ENCODE results near the gene AIFM3.

AIFM3 gene

DNA sequence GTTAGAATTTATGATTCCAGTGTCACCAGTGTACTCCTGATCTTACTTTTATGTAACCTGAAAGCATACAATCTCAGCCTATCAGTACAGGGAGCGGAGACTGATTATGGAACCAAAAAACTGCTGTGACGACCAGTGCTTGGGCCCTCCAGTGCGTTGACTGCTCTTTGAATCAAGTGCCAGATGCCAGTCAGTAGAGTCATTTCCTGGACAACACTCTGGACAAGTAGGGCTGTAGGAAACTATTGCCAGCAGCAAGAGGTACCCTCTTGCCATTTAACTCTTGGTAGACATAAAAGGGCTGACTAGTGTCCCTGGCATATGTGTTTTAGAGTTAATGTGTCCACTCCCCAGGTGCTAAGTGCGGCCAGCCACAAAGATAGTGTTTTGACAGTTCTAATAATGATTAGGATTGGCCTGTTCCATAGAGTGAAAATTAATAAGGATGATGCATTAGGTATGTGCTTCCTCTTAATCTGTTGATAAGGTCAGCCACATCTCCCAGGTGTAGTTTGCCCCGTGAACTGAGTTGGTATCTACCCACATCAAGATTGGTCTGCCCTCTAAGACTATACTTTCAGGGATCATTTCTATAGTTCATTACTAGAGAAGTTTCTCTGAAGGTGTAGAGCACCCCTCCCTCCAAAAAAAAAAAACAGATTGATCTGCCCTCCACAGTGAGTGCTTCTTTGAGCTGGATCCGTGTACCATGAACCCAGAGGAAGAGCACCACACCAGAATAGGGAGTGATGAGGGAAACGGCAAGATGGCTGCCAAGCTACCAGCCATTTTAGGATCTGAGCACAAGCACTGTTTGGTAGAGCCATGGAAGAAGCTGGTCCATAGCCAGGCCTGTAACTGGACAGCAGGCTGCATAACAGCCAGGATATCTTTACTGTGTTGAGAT, 20.7 kb upstream of the AIFM3 start:
- Mint-ChIP-seq H3K27me3 (no peaks in the 10 kb centered on the region), H3K4me1 (ENCODE audit: low read depth in 2 of 2) (peaks cover 36 to 51% of the 10 kb centered on the region in 2 donors), H3K4me3 (no peak overlapping the region), H3K27ac (peak overlapping the region; percentile 35 to 72), H3K36me3 (ENCODE audit: insufficient read depth) (peaks cover 35% of the 10 kb centered on the region), H3K9me3 (no peaks in the 10 kb centered on the region)
- no peak for ATAC-seq (replicated peaks)
- DNase-seq, result no peak

DNA sequence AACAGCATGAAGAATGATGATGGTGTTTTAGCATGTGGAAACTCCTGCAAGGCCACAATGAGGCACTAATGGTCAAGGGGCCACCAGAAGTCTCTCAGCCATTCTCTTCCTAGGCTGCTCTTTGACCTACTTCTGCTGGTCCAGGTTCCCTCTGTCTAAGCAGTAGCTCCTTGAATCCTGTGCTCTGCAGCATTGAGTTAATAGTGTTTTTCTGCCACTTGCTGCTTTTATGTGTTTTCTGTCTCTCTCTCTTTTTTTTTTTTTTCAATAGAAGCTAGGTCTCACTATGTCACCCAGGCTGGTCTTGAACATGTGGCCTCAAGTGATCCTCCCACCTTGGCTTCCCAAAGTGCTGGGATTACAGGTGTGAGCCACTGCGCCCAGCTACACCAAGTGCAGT, 20.1 kb upstream of the AIFM3 start:
- peaks cover 42% of the 10 kb centered on the region for H3K36me3 Mint-ChIP-seq (ENCODE audit: insufficient read depth)

DNA sequence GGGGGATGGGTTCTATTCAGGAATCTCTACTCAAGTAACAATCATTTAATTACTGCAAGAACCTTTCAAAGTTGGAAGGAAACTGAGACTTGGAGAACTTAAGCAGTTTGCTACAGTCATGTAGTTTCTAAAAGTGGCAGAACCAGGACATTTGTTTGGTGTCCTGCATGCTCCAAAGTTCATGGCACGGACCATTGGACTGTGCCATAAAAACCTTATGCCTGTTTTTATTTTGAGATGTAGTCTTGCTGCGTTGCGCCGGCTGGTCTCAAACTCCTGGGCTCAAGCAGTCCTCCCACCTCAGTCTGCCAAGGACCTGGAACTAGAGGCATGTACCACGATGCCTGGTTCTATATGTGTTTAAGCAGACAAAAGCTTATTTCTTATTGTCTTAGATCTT, 18.6 kb upstream of the AIFM3 start:
- H3K27me3 Mint-ChIP-seq, result no peaks in the 10 kb centered on the region
- no peak overlapping the region for H3K4me3 Mint-ChIP-seq

More for the DNA sequence above, 20.1 kb upstream of the AIFM3 start:
- peaks cover 33 to 47% of the 10 kb centered on the region in 2 donors for H3K4me1 Mint-ChIP-seq (ENCODE audit: low read depth in 2 of 2)
- ATAC-seq (replicated peaks) (no peak), DNase-seq (no peak)
- H3K4me3 Mint-ChIP-seq, result no peak overlapping the region
- no peaks in the 10 kb centered on the region for H3K27me3 Mint-ChIP-seq
- no peaks in the 10 kb centered on the region for H3K9me3 Mint-ChIP-seq
- peak overlapping the region in 1 of 2 donors; percentile 80 for H3K27ac Mint-ChIP-seq

DNA sequence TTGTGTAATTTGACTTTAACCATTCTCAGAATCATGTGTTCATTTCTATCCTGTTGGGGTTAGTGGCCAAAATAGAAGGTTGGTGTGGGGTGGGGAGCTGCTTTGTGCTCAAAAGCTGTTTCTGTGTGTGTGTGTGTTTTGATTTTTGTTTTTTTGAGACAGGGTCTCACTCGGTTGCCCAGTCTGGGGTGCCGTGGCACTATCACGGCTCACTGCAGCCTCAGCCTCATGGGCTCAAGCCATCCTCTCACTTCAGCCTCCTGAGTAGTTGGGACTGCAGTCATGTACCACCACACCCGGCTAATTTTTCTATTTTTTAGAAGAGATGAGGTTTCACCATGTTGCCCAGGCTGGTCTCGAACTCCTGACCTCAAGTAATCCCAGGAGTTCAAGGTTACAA, 18.1 kb upstream of the AIFM3 start:
- H3K4me3 Mint-ChIP-seq, result no peak overlapping the region
- H3K27me3 Mint-ChIP-seq, result no peaks in the 10 kb centered on the region
- no peak for ATAC-seq (replicated peaks)
- no peak for DNase-seq
- peaks cover 20 to 27% of the 10 kb centered on the region in 2 donors for H3K4me1 Mint-ChIP-seq (ENCODE audit: low read depth in 2 of 2)
- peaks cover 55% of the 10 kb centered on the region for H3K36me3 Mint-ChIP-seq (ENCODE audit: insufficient read depth)
- no peak overlapping the region for H3K27ac Mint-ChIP-seq
- no peaks in the 10 kb centered on the region for H3K9me3 Mint-ChIP-seq

More for the DNA sequence above, 18.6 kb upstream of the AIFM3 start:
- Mint-ChIP-seq H3K36me3 (ENCODE audit: insufficient read depth) (peaks cover 50% of the 10 kb centered on the region), H3K9me3 (no peaks in the 10 kb centered on the region), H3K27ac (no peak overlapping the region), H3K4me1 (ENCODE audit: low read depth in 2 of 2) (peaks cover 25 to 32% of the 10 kb centered on the region in 2 donors)
- no peak for ATAC-seq (replicated peaks)
- no peak for DNase-seq

DNA sequence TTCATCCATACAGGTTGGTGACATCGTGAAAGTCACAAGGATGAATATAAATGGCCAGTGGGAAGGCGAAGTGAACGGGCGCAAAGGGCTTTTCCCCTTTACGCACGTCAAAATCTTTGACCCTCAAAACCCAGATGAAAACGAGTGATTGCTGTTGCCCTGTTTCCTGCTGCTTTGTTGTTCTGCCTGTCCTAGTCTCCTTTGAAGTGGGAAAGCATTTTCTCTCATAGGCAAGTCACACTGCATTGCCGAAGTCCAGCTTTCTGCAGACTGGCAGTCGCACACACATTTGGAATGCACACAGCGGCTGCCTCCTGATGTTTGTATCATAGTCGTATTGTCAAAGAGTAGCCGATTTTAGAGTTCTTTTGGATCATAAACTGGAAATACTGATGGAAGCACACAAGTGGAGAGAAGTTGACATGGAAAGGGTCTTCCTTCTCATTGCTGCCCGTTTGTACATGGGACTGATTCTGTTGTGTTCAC, 17.3 kb upstream of the AIFM3 start:
- no peak overlapping the region for H3K4me3 Mint-ChIP-seq
- no peaks in the 10 kb centered on the region for H3K9me3 Mint-ChIP-seq
- ATAC-seq (replicated peaks) (no peak), DNase-seq (no peak)
- peaks cover 18 to 27% of the 10 kb centered on the region in 2 donors for H3K4me1 Mint-ChIP-seq (ENCODE audit: low read depth in 2 of 2)
- H3K27me3 Mint-ChIP-seq, result no peaks in the 10 kb centered on the region
- peak overlapping the region in 1 of 2 donors; percentile 60 for H3K27ac Mint-ChIP-seq
- H3K36me3 Mint-ChIP-seq (ENCODE audit: insufficient read depth), result peaks cover 60% of the 10 kb centered on the region

DNA sequence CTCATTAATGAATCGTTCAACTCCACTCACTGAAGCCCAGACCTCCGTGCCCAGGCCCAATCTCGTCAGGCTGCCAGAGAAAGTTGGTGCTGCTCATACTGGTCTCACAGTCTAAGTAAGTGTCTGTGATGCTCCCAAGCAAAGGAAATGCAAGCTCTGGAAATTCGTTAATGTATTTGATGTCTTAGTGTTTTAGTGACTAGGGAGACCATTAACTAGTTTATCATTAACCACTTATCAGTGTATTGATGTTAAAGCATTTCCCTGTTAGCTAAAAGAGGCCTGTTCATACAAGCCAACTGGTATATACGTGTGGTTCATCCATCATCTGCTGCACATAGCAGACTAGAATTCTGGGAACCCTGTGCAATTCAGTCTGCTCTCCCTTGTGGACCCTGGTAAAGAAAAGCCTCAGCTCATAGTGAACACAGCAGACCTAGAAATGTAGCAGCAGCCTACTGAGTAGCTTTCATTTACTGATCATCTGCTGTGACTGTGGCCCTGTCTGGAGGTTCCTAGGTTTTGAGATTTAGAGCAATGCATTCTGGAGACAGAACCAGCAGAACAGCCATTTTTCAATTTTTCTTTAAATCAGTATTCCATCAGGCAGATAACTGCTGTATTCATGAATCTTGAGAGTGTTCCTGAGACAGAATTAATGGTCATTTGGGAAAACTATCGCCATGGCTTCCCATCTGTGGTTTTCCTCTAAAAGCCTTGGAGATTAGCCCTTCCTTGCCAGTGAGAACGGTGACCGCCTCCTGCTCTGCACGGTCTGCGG, 15.7 kb upstream of the AIFM3 start:
- no peak overlapping the region for H3K27ac Mint-ChIP-seq

DNA sequence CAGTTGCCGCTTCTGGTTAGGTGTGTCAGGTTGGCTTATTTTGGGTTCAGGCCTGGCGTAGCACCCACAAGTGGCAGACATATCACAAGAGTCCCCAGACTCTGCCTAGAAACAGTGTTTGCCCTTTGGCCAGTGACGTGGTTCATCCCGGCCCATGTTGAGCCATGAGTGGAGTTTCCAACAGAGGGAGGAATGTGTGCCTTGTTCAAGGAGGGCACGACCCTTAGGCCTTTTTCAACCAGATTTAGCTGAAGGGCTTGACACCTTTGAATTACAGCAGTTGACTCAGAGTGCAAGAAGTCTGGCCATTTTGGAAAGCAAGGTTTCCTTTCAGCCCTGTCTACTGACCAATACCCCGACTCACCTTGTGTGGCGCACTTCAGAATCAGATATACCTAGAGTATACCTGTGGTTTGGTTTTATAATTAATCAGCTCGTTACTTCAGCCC, 15.1 kb upstream of the AIFM3 start:
- Mint-ChIP-seq H3K9me3 (no peaks in the 10 kb centered on the region), H3K4me3 (no peak overlapping the region), H3K36me3 (ENCODE audit: insufficient read depth) (peaks cover 59% of the 10 kb centered on the region), H3K4me1 (ENCODE audit: low read depth in 2 of 2) (peaks cover 6 to 10% of the 10 kb centered on the region in 2 donors), H3K27ac (no peak overlapping the region), H3K27me3 (peaks cover 0 to 10% of the 10 kb centered on the region in 2 donors)
- DNase-seq (no peak), ATAC-seq (replicated peaks) (no peak)

More for the DNA sequence above, 15.7 kb upstream of the AIFM3 start:
- Mint-ChIP-seq H3K27me3 (peaks cover 0 to 4% of the 10 kb centered on the region in 2 donors), H3K4me1 (ENCODE audit: low read depth in 2 of 2) (peaks cover 6 to 13% of the 10 kb centered on the region in 2 donors), H3K36me3 (ENCODE audit: insufficient read depth) (peaks cover 56% of the 10 kb centered on the region), H3K9me3 (no peaks in the 10 kb centered on the region), H3K4me3 (no peak overlapping the region)
- DNase-seq, result no peak
- ATAC-seq (replicated peaks), result no peak

DNA sequence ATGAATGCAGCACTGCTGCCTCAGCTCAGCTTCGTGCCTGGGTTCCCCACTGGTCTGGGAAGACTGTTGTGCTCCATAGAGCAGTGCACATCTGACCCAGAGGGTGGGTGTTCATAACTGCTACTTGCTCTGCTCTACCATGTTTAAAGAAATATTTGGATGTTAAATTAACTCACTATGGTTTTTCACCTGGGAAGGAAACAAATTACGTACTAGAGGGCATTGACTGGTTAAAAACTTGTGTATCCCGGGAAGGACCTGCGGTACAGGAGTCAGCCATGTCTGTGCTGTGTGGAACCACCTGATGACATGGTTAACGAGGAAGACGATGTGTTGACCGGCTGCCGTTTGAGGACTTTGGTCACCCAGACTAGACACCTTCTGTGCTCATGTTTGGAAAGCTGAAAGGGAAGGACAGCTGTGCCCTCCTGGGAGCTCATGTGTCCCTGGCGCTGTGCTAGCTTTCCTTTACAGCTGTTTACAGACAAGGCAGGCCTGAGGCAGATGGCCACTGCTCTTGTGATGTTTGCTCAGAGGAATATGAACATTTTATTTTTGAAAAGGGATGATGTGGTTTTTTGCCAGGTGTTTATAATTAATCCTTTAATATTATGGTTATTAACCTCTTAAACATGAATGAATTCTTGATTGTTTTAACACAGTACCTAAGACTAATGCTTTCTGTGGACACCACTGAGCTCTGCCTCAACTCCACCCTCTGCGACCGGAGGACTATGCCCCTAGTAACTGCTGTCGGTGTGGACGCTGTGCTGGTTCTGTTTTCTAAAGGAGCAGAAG, 14.3 kb upstream of the AIFM3 start:
- Mint-ChIP-seq H3K4me3 (no peak overlapping the region), H3K36me3 (ENCODE audit: insufficient read depth) (peaks cover 54% of the 10 kb centered on the region), H3K27me3 (peaks cover 1 to 18% of the 10 kb centered on the region in 2 donors), H3K27ac (no peak overlapping the region), H3K4me1 (ENCODE audit: low read depth in 2 of 2) (peaks cover 7 to 8% of the 10 kb centered on the region in 2 donors), H3K9me3 (no peaks in the 10 kb centered on the region)
- ATAC-seq (replicated peaks) (no peak), DNase-seq (no peak)

DNA sequence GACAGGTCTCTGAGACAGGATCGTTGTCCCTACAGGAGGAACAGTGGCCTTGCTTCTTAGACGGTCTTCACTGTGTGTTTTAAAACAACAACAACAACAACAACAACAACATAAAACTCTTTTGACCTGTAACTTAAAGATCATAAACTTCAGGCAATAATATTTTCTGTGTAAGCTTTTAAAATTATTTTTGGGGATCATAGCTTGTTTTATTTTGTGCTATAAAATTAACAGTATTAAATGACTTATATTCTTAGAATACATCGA, 13.8 kb upstream of the AIFM3 start:
- Mint-ChIP-seq H3K4me3 (no peak overlapping the region), H3K27ac (no peak overlapping the region), H3K27me3 (peaks cover 7 to 23% of the 10 kb centered on the region in 2 donors), H3K9me3 (no peaks in the 10 kb centered on the region), H3K36me3 (ENCODE audit: insufficient read depth) (peaks cover 52% of the 10 kb centered on the region), H3K4me1 (ENCODE audit: low read depth in 2 of 2) (peaks cover 4 to 12% of the 10 kb centered on the region in 2 donors)
- ATAC-seq (replicated peaks) (no peak), DNase-seq (no peak)

DNA sequence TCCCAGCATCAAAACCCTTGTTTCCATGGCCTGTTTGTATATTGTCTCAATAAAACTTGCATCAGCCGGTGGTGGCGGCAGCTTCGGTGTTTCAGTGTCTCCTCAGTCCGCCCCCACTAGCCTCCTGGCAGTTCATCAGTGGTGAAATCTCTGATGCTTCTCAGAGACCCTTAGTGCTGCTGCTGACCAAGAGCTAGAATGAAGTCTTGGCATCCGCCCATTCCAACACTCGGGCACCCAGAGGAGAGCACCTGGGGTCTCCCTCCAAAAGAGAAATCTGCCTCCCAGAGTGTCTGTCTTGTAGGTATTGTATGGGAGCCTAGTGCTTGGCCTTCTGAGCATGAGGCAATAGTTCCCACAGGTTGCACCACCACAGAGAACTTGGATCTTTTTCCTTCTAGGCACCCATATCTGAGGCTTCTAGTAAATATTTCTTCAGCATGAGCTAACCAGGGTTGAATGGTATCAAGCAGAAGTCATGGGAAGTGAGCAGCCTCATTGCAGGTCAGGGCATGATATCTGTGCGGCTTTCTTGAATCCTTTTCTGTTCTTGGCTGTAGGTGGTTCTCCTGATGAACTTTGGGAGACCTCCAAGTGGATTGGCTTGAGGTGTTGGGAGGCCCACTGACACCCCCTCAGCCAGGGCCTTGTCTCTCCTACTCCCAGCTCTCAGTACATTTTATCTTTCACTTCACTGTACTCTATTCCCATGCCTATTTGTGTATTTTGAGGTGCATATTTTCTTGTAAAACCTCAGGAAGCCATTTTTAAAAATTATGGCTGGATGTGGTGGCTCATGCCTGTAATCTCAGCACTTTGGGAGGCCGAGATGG, 13.2 kb upstream of the AIFM3 start:
- peak overlapping the region in 1 of 2 donors; percentile 33 for H3K4me3 Mint-ChIP-seq
- ATAC-seq (replicated peaks) (no peak), DNase-seq (no peak)
- H3K27ac Mint-ChIP-seq, result peak overlapping the region in 1 of 2 donors; percentile 23
- peaks cover 9 to 28% of the 10 kb centered on the region in 2 donors for H3K27me3 Mint-ChIP-seq
- H3K36me3 Mint-ChIP-seq (ENCODE audit: insufficient read depth), result peaks cover 53% of the 10 kb centered on the region
- peaks cover 4 to 12% of the 10 kb centered on the region in 2 donors for H3K4me1 Mint-ChIP-seq (ENCODE audit: low read depth in 2 of 2)
- no peaks in the 10 kb centered on the region for H3K9me3 Mint-ChIP-seq

DNA sequence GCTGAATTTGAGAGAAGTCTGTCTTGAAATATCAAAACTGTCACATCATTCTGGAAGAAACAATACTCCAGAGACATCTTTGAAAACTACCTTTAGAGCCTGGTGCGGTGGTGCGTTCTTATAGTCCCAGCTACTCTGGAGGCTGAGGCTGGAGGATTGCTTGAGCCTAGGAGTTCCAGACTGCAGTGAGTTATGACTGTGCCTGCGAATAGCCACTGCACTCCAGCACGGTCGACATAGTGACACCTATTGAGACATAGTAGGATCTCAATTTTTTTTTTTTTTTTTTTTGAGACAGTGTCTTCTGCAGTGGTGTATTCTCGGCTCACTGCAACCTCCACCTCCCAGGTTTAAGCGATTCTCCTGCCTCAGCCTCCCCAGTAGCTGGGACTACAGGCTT, 11.5 kb upstream of the AIFM3 start:
- no peak for ATAC-seq (replicated peaks)
- H3K9me3 Mint-ChIP-seq, result no peaks in the 10 kb centered on the region
- H3K27me3 Mint-ChIP-seq, result peaks cover 15 to 34% of the 10 kb centered on the region in 2 donors
- no peak for DNase-seq
- H3K4me1 Mint-ChIP-seq (ENCODE audit: low read depth in 2 of 2), result peaks cover 0 to 12% of the 10 kb centered on the region in 2 donors
- H3K4me3 Mint-ChIP-seq, result no peak overlapping the region
- no peak overlapping the region for H3K27ac Mint-ChIP-seq
- peaks cover 38% of the 10 kb centered on the region for H3K36me3 Mint-ChIP-seq (ENCODE audit: insufficient read depth)

DNA sequence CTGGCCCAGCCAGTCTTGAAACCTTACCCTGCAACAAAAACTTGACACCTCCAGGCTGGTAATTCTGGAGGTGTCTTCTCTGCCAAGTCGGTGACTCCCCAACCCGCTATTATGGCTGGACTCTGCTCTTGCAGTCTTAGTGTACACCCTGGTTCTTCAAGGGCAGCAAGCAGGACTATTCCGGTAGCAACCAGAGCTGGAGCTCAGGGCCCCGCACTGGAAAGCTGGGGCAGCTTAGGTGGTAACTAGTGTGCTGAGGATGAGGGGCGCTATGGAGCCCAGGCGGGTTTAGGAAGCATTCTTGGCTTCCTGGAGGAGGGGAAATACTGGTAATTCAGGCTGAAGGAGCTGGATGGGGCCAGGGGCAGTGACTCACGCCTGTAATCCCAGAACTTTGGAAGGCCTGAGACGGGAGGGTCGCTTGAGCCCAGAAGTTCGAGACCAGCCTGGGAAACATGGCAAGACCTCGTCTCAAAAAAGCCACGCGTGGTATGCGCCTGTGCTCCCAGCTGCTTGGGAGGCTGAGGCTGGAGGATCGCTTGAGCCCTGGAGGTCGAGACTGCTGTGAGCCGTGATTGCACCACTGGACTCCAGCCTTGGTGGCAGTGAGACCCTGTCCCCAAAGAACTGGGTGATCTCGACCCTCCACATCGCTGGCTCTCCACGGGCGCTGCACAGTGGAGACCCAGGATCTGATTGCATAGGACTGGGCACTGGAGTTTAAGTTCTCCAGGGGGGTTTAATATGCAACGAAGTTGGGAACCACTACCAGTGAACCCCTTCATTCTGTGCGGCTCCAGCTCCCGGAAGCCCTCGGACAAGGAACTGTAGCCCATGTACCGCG, 10.6 kb upstream of the AIFM3 start:
- no peak for DNase-seq

More for the DNA sequence above, 10.6 kb upstream of the AIFM3 start:
- peaks cover 29% of the 10 kb centered on the region for H3K36me3 Mint-ChIP-seq (ENCODE audit: insufficient read depth)
- peaks cover 0 to 12% of the 10 kb centered on the region in 2 donors for H3K4me1 Mint-ChIP-seq (ENCODE audit: low read depth in 2 of 2)
- H3K9me3 Mint-ChIP-seq, result no peaks in the 10 kb centered on the region
- peak overlapping the region; percentile 65 to 71 for H3K4me3 Mint-ChIP-seq
- H3K27ac Mint-ChIP-seq, result no peak overlapping the region
- ATAC-seq (replicated peaks), result no peak
- H3K27me3 Mint-ChIP-seq, result peaks cover 15 to 34% of the 10 kb centered on the region in 2 donors
